ENCODE results near the gene OCRL. TPM values are rescaled to one million over a fixed set of nuclear protein-coding genes. Genes with fewer than 3 reads are reported as not detected.

The OCRL gene
- polyA plus RNA-seq, 1 donor (not counting 4 experiments of a cell fraction or from before 2014, with no cell fraction given): 27.9 TPM

- H3K4me3 ChIP-seq (ENCODE audit: control insufficient read depth in 2 of 3, extremely low read depth in 1 of 3, insufficient read depth in 2 of 3, low read depth in 1 of 3, low read length in 3 of 3): no peak overlapping the region
- H3K4me1 ChIP-seq (ENCODE audit: control insufficient read depth, extremely low read depth, insufficient read depth, low read length): peaks cover 6% of the 10 kb centered on the region
- FAIRE-seq (no peak), DNase-seq (ENCODE audit: low read depth, low spot score) (no peak)
- dilution Hi-C loops (cut with MboI; ENCODE audit: extremely low pct_ligation_motif_present, low sequenced_read_pairs): no loop called here
- H3K4me2 ChIP-seq (ENCODE audit: control insufficient read depth, extremely low read depth, insufficient read depth, low read depth, low read length): no peak overlapping the region
- no peaks in the 10 kb centered on the region for H3K9me3 ChIP-seq (ENCODE audit: control insufficient read depth, low read depth, low read length)
- no peaks in the 10 kb centered on the region for H4K20me1 ChIP-seq (ENCODE audit: control insufficient read depth, extremely low read depth, insufficient read depth, low read length)
- no peaks in the 10 kb centered on the region for H3K9me1 ChIP-seq (ENCODE audit: control insufficient read depth, extremely low read depth, insufficient read depth, low read length)
- TF ChIP-seq CTCF (optimal IDR thresholded peaks at IDR 0.05 in 1 of 3, IDR thresholded peaks at IDR 0.05 in 1 of 3, conservative IDR thresholded peaks at IDR 0.05 in 1 of 3; ENCODE audit: extremely low read depth in 1 of 3, insufficient read depth in 2 of 3, low read length in 3 of 3) (no peak), EZH2 (IDR thresholded peaks at IDR 0.05; ENCODE audit: low read length) (no peak)
- no peak overlapping the region for H3K9ac ChIP-seq (ENCODE audit: control insufficient read depth, extremely low read depth, insufficient read depth, low read length)
- no peaks in the 10 kb centered on the region for H3K27me3 ChIP-seq (ENCODE audit: control insufficient read depth, extremely low read depth, insufficient read depth, low read length)
- no peaks in the 10 kb centered on the region for H3K79me2 ChIP-seq (ENCODE audit: control insufficient read depth, insufficient read depth, low read length)
- no peak overlapping the region for H3K27ac ChIP-seq (ENCODE audit: control insufficient read depth, insufficient read depth, low read length)
- no peak overlapping the region for H2AFZ ChIP-seq (ENCODE audit: control insufficient read depth, low read length)
- H3K36me3 ChIP-seq (ENCODE audit: control insufficient read depth in 2 of 2, extremely low read depth in 1 of 2, insufficient read depth in 2 of 2, low read length in 2 of 2): no peaks in the 10 kb centered on the region
These were observed 68.4 kb downstream of the OCRL start for GRCh38 chrX:129608496-129608895.

- Histone ChIP-seq H3K9me1 (ENCODE audit: control insufficient read depth, extremely low read depth, insufficient read depth, low read length) (no peaks in the 10 kb centered on the region), H3K27me3 (ENCODE audit: control insufficient read depth, extremely low read depth, insufficient read depth, low read length) (no peaks in the 10 kb centered on the region), H3K36me3 (ENCODE audit: control insufficient read depth in 2 of 2, extremely low read depth in 1 of 2, insufficient read depth in 2 of 2, low read length in 2 of 2) (no peaks in the 10 kb centered on the region), H3K9me3 (ENCODE audit: control insufficient read depth, low read depth, low read length) (no peaks in the 10 kb centered on the region), H3K9ac (ENCODE audit: control insufficient read depth, extremely low read depth, insufficient read depth, low read length) (no peak overlapping the region), H4K20me1 (ENCODE audit: control insufficient read depth, extremely low read depth, insufficient read depth, low read length) (no peaks in the 10 kb centered on the region), H2AFZ (ENCODE audit: control insufficient read depth, low read length) (no peak overlapping the region), H3K79me2 (ENCODE audit: control insufficient read depth, insufficient read depth, low read length) (no peaks in the 10 kb centered on the region), H3K4me2 (ENCODE audit: control insufficient read depth, extremely low read depth, insufficient read depth, low read depth, low read length) (no peak overlapping the region), H3K4me3 (ENCODE audit: control insufficient read depth in 2 of 3, extremely low read depth in 1 of 3, insufficient read depth in 2 of 3, low read depth in 1 of 3, low read length in 3 of 3) (no peak overlapping the region), H3K27ac (ENCODE audit: control insufficient read depth, insufficient read depth, low read length) (no peak overlapping the region), H3K4me1 (ENCODE audit: control insufficient read depth, extremely low read depth, insufficient read depth, low read length) (peaks cover 7% of the 10 kb centered on the region)
- FAIRE-seq (no peak), DNase-seq (ENCODE audit: low read depth, low spot score) (no peak)
- TF ChIP-seq EZH2 (IDR thresholded peaks at IDR 0.05; ENCODE audit: low read length) (no peak), CTCF (optimal IDR thresholded peaks at IDR 0.05 in 1 of 3, IDR thresholded peaks at IDR 0.05 in 1 of 3, conservative IDR thresholded peaks at IDR 0.05 in 1 of 3; ENCODE audit: extremely low read depth in 1 of 3, insufficient read depth in 2 of 3, low read length in 3 of 3) (peak; percentile 21 to 47 (median 22))
- dilution Hi-C loops (cut with MboI; ENCODE audit: extremely low pct_ligation_motif_present, low sequenced_read_pairs): no loop called here
These were observed 69.3 kb downstream of the OCRL start for GRCh38 chrX:129609395-129609794.

Measured in keratinocyte (primary cell).